GM12872 (cell line): ENCODE measurements around the gene CNOT9.

ENCODE experiments used
- CTCF ChIP-seq: IDR thresholded peaks from 3 replicates; pipeline ENCODE4 v1.5.1; 2011; ENCODE audit warnings: low read depth, mild to moderate bottlenecking, low read length, moderate library complexity; ENCODE audit not compliant: insufficient read depth

Gene CNOT9

DNA sequence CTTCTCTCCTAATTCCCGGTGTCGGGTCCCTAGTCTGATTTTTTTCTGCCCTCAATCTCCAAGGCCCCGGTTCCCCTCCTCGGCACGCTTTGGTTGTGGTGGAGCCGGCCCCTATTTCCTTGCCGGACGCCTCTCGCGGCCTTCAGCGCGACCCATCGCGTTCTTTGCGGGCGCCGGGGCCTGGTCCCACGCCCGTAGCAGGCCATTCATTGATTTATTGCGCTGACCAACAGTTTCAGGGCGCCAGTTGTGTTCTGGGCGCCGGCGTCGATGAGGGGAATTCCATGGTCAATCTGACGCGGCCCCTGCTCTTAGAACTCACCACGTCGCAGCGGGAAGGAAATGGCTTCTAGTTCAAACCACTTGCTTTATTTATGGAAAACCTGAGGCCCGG, 396 bp downstream of the CNOT9 start:
- no peak for TF ChIP-seq CTCF

- TF ChIP-seq CTCF: no peak
Measured at GRCh38 chr2:218569661-218570500, 1.2 kb downstream of the CNOT9 start.

DNA sequence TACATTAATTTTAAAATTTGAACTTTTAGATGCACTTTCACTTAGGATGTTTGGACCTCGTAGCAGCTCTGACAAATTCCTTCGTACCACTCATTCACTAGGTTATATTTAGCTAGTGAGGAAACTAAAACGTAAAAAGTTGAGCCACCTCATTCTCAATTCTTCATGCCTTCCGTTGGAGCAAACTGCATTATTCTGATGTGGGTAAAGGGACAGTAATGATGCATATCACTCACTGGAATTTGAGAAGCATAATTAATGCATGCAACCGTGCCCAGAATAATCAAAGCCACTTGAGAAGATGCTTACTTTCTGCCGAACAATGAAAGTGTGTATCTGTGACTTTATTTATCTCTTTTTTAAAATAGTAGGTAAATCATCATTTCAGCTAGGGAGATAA, 2.2 kb downstream of the CNOT9 start:
- TF ChIP-seq CTCF: no peak

GRCh38 chr2:218576854-218577253, 8.2 kb downstream of the CNOT9 start:
- no peak for TF ChIP-seq CTCF

- no peak for TF ChIP-seq CTCF
Measured at GRCh38 chr2:218577482-218578220, 9.0 kb downstream of the CNOT9 start.

- no peak for TF ChIP-seq CTCF
Measured at GRCh38 chr2:218578272-218578877, 9.7 kb downstream of the CNOT9 start.

DNA sequence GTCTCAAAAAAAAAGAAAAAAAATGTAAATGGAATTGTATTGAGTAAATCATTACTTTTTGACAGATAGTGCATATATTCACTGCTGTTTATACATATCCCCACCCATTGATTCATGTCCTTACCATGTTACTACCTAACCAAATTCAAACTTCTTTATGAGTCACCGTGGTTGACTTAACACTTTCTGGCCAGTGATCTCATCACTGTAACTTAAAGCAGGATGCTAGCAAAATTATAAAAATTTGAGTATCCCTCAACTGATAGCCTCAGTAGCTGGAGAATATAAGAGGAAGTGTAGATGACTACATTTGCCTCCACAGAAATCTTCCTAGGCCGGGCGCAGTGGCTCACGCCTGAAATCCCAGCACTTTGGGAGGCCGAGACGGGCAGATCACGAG, 13.4 kb downstream of the CNOT9 start:
- no peak for TF ChIP-seq CTCF
